Retinal pigment epithelial cell (primary cell): Measurements from ENCODE around the gene WHAMM.

ENCODE experiments used
- DNase-seq: peaks from one replicate; pipeline ENCODE4 v3.0.0-alpha.2; 2010; ENCODE audit warnings: low read depth
- H3K4me3 ChIP-seq: 2 replicates; pipeline ENCODE4 v1.5.1; 2011; ENCODE audit warnings: mild to moderate bottlenecking, low read length, control low read depth, moderate library complexity
- TF ChIP-seq, protein P1 (sequence below): conservative IDR thresholded peaks from 2 replicates; pipeline ENCODE4 v1.5.1; 2011; ENCODE audit warnings: low read depth, low read length, control low read depth, inconsistent platforms

Gene WHAMM

DNA sequence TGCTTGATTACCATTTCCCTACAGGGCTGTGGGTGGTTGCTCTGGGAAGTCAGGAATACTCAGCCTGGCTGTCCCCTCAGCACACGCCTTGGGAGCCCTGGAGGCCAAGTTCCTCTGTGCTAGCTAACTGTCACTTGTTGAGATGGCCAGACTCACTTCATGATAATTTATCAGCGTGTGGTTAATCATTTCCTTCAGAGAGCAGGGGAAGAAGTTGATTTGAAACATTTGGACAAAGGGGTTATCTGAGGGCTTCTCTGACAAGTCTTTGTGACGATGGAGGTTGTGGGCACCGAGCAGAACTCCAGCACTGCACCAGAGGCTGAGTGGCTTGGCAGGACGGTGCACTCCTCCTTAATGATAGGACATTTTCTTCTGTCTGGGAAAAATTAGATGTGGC is 61.9 kb downstream of the WHAMM start:
- H3K4me3 ChIP-seq, result no peak overlapping the region
- no peak for DNase-seq
- TF ChIP-seq, protein P1, sequence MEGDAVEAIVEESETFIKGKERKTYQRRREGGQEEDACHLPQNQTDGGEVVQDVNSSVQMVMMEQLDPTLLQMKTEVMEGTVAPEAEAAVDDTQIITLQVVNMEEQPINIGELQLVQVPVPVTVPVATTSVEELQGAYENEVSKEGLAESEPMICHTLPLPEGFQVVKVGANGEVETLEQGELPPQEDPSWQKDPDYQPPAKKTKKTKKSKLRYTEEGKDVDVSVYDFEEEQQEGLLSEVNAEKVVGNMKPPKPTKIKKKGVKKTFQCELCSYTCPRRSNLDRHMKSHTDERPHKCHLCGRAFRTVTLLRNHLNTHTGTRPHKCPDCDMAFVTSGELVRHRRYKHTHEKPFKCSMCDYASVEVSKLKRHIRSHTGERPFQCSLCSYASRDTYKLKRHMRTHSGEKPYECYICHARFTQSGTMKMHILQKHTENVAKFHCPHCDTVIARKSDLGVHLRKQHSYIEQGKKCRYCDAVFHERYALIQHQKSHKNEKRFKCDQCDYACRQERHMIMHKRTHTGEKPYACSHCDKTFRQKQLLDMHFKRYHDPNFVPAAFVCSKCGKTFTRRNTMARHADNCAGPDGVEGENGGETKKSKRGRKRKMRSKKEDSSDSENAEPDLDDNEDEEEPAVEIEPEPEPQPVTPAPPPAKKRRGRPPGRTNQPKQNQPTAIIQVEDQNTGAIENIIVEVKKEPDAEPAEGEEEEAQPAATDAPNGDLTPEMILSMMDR, result no peak

DNA sequence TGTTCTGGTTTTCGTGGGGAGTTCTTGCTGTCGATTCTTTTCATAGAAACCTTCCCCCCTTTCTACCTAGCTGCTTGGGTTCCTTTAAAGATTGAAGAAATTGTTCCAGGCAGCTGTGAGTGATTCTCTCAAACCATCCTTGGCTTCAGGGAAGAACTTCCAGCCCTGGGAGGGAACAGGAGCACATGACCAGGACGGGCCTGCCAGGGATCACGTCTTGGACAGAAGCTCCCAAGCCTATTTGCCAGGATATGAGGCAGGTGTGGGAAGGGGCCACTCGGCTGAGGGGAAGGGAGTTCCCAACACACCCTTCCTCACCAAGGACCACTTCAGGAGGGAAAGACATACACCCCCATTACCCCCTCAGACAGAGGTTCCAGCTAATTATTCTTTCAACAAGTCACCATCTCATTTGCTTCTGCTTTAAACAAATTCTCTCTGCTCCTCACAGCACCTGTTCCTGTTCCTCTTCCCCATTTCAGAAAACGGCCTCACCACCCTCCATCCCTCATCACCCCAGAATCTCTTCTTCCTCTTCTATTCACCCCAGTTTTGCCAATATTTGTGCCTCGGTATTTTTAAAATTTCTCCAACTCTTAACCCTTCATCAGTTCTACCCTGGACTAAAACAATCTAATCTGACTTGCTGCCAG is 62.5 kb downstream of the WHAMM start:
- DNase-seq, result no peak
- TF ChIP-seq, protein P1, result no peak
- no peak overlapping the region for H3K4me3 ChIP-seq

DNA sequence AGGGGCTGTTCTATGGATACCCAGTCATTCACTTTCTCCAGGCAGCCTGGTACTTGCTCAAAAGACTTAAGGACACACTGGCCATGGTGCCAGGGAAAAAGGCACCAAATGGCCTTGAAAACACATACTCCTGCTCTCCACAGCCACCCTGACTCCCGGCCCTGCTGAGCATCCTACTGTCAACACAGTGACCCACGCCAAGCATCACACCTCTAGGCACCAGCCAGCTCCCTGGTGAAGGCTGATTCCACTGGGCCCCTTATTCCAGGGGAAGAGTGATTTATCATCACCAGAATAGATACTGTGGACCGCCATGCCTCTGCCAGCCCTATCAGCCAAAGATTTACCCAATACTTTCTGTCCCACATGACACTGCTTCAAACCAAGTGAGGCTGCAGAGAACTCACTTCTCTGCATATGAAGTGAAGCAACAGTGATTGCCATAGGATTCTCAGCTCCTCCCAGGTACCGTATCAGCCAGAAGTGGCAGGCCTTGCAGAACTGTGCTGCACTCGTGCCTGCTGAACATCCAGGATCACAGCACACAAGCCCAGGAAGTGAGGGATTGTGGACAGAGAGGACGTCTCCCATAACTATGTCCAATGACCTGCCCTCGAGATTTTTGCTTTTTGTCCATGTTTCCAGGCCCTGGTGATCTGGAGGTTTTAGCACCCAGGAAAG is 63.7 kb downstream of the WHAMM start:
- TF ChIP-seq, protein P1, result no peak
- DNase-seq, result no peak
- no peak overlapping the region for H3K4me3 ChIP-seq

DNA sequence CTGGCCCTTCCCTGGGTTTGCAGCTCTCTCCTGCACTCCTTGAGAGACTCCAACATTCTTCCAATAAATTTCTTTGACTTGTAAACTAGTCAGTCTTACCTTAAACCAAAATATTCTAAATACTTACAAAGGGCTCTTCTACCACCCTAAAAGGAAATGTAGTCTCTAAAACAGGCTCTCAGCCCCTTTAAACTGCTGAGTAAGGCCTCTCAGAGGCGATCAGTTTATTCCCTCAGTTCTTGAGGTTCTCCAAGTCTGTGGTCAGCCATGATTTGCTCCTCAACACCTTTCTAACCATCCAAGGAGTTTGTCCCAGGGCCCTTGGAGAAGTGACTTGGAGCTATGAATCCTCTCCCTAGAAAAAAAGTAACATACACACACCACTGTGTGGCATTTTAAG is 64.8 kb downstream of the WHAMM start:
- DNase-seq, result no peak
- TF ChIP-seq, protein P1, result no peak
- H3K4me3 ChIP-seq, result no peak overlapping the region

DNA sequence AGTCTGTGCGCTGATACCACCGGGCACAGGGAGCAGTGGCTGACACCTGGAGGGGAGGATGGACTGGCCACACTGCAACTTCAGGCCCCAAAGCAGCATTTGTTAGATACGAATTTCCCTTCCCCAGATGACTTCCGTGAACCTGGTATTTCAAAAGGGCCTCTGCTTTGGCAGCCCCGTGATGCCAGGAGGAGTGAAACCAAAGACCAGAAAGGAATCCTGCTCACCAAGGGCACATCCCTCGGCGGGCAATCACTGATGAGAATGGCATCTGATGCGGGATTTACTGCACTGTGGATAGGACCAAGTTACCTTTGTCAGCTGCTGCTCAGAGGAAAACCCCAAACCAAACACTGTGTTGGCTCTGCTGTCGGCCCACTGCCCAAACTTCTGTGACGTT is 65.5 kb downstream of the WHAMM start:
- DNase-seq, result no peak
- H3K4me3 ChIP-seq, result no peak overlapping the region
- TF ChIP-seq, protein P1, result no peak

DNA sequence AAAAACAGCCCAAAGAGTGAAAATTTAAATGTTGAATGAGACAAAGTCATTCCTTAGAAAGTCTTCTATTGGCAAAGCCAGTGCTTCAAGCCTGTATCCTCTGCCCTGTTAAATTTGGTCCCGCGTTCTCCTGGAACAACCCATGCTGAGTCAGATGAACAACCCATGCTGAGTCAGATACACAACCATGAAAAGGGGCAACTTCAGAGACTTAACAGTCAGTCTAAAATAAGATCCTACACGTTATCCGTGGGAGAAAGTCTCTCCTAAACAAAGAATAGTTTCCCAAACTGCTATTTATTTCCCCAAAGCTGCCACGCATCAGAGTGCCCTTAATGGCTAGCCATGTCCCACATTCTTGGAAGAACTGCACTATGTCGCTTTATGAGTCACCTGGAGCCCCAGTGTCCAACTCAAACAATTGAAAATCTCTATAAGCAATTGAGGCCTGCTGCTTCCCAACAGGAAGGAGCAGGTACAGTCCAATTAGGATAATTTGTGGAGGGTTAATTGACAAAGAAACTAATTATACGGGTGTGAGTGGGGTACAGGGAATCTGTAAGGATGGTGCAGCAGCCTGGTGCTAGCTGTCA is 66.1 kb downstream of the WHAMM start:
- DNase-seq, result no peak
- TF ChIP-seq, protein P1, result no peak
- H3K4me3 ChIP-seq, result no peak overlapping the region

DNA sequence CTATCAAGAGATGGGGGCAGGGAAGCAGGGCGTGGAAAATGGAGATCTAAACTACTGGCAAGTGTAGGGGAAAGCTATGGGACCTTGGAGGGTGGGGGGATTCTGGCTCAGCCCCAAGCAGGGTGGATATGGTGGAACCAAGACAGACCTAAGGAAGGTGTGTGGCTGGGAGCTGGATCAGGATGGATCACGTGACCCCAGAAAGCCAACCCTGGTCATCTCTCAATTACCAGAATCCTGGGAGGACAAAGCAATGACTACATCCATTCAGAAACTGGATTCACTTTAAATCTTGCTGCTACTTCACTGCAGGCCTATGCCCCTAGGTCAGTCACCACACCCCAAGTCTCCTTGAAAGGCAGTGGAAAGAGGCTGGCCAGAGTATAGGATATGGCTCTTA is 68.4 kb downstream of the WHAMM start:
- TF ChIP-seq, protein P1, result no peak
- no peak for DNase-seq
- no peak overlapping the region for H3K4me3 ChIP-seq
